Measurements from ENCODE around the gene SUB1. TPM values are rescaled to one million over a fixed set of nuclear protein-coding genes. Genes with fewer than 3 reads are reported as not detected.

SUB1 gene
- total RNA-seq, 1 experiment from 2014 or later, result 288 TPM

- H4K8ac ChIP-seq (replicated peaks; ENCODE audit: insufficient read length, low read depth, low read length), result no peak overlapping the region
- no peaks in the 10 kb centered on the region for H4K20me1 ChIP-seq (ENCODE audit: control insufficient read depth, insufficient read depth, insufficient read length)
- H3K4ac ChIP-seq (ENCODE audit: low read depth, low read length), result no peak overlapping the region
- no peak overlapping the region for H3T11ph ChIP-seq (ENCODE audit: low read length)
- H2BK15ac ChIP-seq (ENCODE audit: low read depth, low read length), result no peak overlapping the region
- no peak overlapping the region for H2BK120ac ChIP-seq (ENCODE audit: low read depth, low read length, poor library complexity, severe bottlenecking)
- DNase-seq, result no peak
- no peaks in the 10 kb centered on the region for H3K79me1 ChIP-seq (ENCODE audit: insufficient read depth, low read depth, low read length, poor library complexity, severe bottlenecking)
- Mint-ChIP-seq H3K9me3 (no peaks in the 10 kb centered on the region; a peak in 1 of 5 replicates), H3K4me1 (peaks cover 12 to 14% of the 10 kb centered on the region in 2 experiments), H3K27ac (no peak overlapping the region), H3K27me3 (ENCODE audit: low read depth) (no peaks in the 10 kb centered on the region), H3K4me3 (no peak overlapping the region), H3K36me3 (ENCODE audit: insufficient read depth in 1 of 3, low read depth in 3 of 3) (no peaks in the 10 kb centered on the region)
- H3K27me3 ChIP-seq (ENCODE audit: insufficient read depth, low read length), result no peaks in the 10 kb centered on the region
- H3K56ac ChIP-seq (ENCODE audit: insufficient read length, low read depth, low read length), result no peak overlapping the region
- H2AK5ac ChIP-seq (ENCODE audit: insufficient read length, low read length), result no peak overlapping the region
- H3K27ac ChIP-seq (ENCODE audit: insufficient read length, low read depth, low read length), result no peak overlapping the region
- H3K4me1 ChIP-seq (ENCODE audit: insufficient read depth, low read length), result no peaks in the 10 kb centered on the region; the same call in 1 of the 2 replicates
- H3K23ac ChIP-seq (ENCODE audit: insufficient read length, low read depth, low read length), result no peak overlapping the region
- no peak overlapping the region for H3K18ac ChIP-seq (ENCODE audit: insufficient read length, low read depth, low read length)
- H2BK5ac ChIP-seq (ENCODE audit: insufficient read length, low read length), result no peak overlapping the region
- H3K9me3 ChIP-seq (ENCODE audit: control insufficient read depth, low read depth, low read length), result no peaks in the 10 kb centered on the region
- H3K23me2 ChIP-seq (ENCODE audit: insufficient read length, low read depth, low read length, poor library complexity, severe bottlenecking), result no peaks in the 10 kb centered on the region
- no peak overlapping the region for H3K4me2 ChIP-seq (ENCODE audit: insufficient read depth, insufficient read length, low read length)
- H3K79me2 ChIP-seq (ENCODE audit: insufficient read depth, low read length), result no peaks in the 10 kb centered on the region
- H4K91ac ChIP-seq (ENCODE audit: insufficient read length, low read depth, low read length), result no peak overlapping the region
- no peak overlapping the region for H2BK12ac ChIP-seq (ENCODE audit: insufficient read length, low read depth, low read length)
- no peak overlapping the region for H3K14ac ChIP-seq (ENCODE audit: insufficient read depth, low read length)
- no peak overlapping the region for H3K9ac ChIP-seq (ENCODE audit: extremely low read depth, insufficient read length, low read length)
- no peak overlapping the region for H2AFZ ChIP-seq (ENCODE audit: low read length)
- H2BK20ac ChIP-seq (ENCODE audit: low read depth, low read length, poor library complexity, severe bottlenecking), result no peak overlapping the region
- H4K5ac ChIP-seq (ENCODE audit: insufficient read length, low read depth, low read length), result no peak overlapping the region
- no peak for TF ChIP-seq CTCF (conservative IDR thresholded peaks at IDR 0.05)
Observed at GRCh38 chr5:32559411-32559810, 25.9 kb upstream of the SUB1 start.

Measured in H9 (cell line).